HL-60 (cell line): ENCODE results near the gene AGAP3.

Experiments
- DNase-seq, 2 experiments: peaks; one replicate each; pipeline ENCODE4 v3.0.0-alpha.2; 2010 to 2020; ENCODE audit warnings: low read depth in 1 of 2, low spot score in 1 of 2
- H3K27ac ChIP-seq: fragments of 250-450 bp; sonication (Bioruptor Pico); replicated peaks from 2 replicates; pipeline ENCODE4 v1.5.1; 2020; ENCODE audit warnings: mild to moderate bottlenecking, moderate library complexity
- H3K27me3 ChIP-seq: fragments of 250-450 bp; sonication (Bioruptor Pico); 2 replicates; pipeline ENCODE4 v1.5.1; 2021; ENCODE audit warnings: mild to moderate bottlenecking, moderate library complexity; ENCODE audit not compliant: insufficient read depth, poor library complexity, severe bottlenecking
- H3K4me3 ChIP-seq: replicated peaks from 2 replicates; pipeline ENCODE4 v1.5.1; 2011; ENCODE audit warnings: mild to moderate bottlenecking, control low read depth, low read length; ENCODE audit not compliant: insufficient read depth
- GABPA ChIP-seq: IDR thresholded peaks from 2 replicates; pipeline ENCODE4 v1.6.1; 2012; ENCODE audit warnings: low read depth
- POLR2AphosphoS5 ChIP-seq: IDR thresholded peaks from 2 replicates; pipeline ENCODE4 v1.6.1; 2012; ENCODE audit warnings: low read depth
- REST ChIP-seq: IDR thresholded peaks from 2 replicates; pipeline ENCODE4 v1.6.1; 2012; ENCODE audit warnings: low read depth; ENCODE audit not compliant: insufficient replicate concordance
- SPI1 ChIP-seq: IDR thresholded peaks from 2 replicates; pipeline ENCODE4 v1.6.1; 2012; ENCODE audit warnings: low read depth, mild to moderate bottlenecking, borderline replicate concordance
- TF ChIP-seq, protein P1 (sequence below): IDR thresholded peaks from one replicate; pipeline ENCODE4 v1.5.1; 2011; ENCODE audit warnings: low read length, control low read depth, inconsistent platforms; ENCODE audit not compliant: insufficient read depth

Gene AGAP3

DNA sequence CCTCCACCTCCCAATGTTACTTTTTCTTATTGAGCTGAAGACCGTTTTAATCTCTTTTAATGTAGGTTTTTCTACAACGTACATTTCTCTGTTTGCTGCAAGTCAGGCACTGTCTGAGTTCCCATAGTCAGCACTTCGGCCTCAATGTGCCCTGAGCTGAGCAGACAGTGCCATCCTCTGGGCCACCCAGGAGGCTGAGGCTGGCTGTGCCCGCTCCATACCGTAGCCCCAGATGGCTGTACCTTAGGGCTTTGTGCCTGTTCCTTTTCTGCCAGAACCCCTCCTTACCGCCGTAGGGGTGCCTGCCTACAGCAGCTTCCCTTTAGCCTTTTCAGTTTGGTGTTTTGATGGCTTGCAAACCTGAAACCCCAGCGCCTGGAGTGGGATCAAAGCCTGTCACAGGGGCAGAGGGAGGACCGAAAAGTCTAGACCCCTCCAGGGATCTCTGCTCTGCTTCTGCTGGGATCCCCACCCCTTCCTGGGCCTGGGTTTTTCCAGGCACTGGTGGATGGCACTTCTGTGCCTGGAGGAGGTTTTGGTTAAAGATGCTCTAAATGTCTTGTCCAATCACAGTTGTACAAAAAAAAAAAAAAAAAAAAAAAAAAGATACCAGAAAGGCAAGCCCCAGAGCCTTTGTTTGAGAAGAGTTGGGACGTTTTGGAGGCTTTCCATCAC is 9.0 kb downstream of the AGAP3 start:
- Histone ChIP-seq H3K27ac (no peak overlapping the region), H3K4me3 (no peak overlapping the region), H3K27me3 (no peaks in the 10 kb centered on the region)
- no peak for TF ChIP-seq REST
- TF ChIP-seq GABPA: no peak
- TF ChIP-seq, protein P1, sequence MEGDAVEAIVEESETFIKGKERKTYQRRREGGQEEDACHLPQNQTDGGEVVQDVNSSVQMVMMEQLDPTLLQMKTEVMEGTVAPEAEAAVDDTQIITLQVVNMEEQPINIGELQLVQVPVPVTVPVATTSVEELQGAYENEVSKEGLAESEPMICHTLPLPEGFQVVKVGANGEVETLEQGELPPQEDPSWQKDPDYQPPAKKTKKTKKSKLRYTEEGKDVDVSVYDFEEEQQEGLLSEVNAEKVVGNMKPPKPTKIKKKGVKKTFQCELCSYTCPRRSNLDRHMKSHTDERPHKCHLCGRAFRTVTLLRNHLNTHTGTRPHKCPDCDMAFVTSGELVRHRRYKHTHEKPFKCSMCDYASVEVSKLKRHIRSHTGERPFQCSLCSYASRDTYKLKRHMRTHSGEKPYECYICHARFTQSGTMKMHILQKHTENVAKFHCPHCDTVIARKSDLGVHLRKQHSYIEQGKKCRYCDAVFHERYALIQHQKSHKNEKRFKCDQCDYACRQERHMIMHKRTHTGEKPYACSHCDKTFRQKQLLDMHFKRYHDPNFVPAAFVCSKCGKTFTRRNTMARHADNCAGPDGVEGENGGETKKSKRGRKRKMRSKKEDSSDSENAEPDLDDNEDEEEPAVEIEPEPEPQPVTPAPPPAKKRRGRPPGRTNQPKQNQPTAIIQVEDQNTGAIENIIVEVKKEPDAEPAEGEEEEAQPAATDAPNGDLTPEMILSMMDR: no peak
- TF ChIP-seq SPI1: no peak
- no peak for TF ChIP-seq POLR2AphosphoS5
- DNase-seq: no peak

DNA sequence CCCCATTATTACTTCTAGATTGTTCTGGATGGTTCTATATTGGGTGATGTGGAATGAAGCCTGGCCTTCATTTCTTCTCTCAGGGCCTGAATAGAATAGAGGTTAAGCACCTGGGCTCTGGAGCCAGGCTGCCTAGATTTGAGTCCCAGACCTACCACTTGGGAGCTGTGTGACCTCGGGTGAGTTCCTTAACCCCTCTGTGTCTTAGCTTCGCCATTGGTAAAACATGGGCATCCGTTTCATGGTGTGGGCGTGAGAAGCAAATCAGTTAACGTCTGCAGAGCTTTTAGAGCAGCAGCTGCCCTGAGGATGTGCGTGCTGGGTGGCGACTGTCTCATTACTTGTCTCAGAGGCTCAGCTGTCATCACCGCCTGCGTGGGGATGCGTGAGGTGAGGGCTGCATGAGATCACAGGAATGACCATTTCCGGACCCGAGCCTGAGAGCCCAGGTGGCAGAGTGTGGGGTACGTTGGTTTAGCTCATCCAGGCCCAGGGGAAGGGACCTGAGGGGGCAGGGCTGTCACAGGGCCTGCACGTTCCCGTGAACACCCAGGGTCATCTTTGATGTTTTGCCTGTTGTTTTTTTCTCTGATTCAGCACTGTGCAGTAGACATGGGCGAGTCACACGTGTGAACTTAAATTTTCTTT is 9.7 kb downstream of the AGAP3 start:
- no peak overlapping the region for H3K27ac ChIP-seq
- TF ChIP-seq SPI1 (no peak), REST (no peak), GABPA (no peak), POLR2AphosphoS5 (no peak)
- TF ChIP-seq, protein P1: no peak
- H3K4me3 ChIP-seq: no peak overlapping the region
- no peaks in the 10 kb centered on the region for H3K27me3 ChIP-seq
- no peak for DNase-seq

DNA sequence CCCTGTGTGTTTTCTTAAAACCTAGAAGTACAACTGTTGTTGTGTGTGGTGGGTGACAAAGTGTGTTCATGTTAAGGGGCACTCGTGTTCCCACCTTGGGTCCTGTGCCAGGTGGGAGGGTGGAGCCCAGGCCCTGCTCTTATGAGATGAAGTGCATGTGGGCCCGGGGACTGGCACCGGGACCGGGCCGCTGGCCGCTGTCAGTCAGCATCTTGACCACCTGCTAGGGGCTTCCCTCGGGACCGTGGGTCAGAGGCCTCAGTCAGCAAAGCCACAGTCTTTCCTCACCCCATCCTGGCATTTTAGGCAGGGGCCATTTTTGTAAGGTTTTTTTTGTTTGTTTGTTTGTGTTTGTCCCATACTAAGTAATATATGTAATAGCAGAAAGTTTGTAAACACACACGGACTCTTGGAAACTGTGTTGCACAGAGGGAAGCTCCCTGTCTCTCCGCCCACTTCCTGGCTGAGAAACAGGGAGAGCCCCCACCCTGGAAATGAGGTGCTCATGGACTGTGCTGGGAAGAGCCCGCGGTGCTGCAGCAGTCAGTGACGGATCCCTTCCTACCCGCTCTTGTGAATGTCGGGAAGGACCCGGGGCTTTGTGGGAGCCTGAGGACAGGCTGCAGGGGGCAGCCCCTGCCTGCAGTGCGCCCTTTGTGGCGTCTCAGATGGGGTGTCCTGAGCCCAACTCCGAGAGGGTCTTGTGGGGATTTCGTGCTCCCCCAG is 13.4 kb downstream of the AGAP3 start:
- TF ChIP-seq, protein P1: no peak
- TF ChIP-seq REST (no peak), POLR2AphosphoS5 (no peak), SPI1 (no peak), GABPA (no peak)

More for the DNA sequence above, 13.4 kb downstream of the AGAP3 start:
- H3K27me3 ChIP-seq: no peaks in the 10 kb centered on the region
- H3K4me3 ChIP-seq: no peak overlapping the region
- no peak overlapping the region for H3K27ac ChIP-seq
- no peak for DNase-seq
